ENCODE results near the gene MRPS6.

Gene MRPS6

DNA sequence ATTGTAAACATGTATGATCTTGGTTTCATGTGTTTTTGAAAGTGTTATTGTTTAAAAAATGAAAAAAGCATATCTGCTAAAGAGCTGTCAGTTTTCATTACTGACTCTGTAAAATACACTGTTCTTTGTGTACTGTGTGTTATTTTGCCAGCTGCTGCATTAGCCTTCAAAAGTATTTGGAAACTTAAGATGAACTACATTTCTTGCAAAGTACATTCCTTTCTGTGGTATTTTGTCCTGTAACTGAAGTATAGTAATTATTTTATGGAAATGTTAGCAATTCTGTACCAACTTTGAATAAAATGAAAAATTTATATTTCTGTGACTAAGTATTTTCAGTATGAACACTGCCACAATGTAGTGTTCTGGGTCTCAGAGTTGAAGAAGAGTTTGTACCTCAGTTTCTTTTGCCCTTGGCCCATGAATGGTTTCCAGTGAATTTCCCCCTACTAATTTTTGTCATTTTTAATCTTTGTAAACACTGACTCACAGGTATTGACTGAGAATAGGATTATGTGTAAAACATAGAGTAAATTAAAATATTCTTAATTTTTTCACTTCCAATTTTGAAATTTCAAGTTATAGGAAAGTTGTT, 32.7 kb downstream of the MRPS6 start:
- DNase-seq, result no peak

DNA sequence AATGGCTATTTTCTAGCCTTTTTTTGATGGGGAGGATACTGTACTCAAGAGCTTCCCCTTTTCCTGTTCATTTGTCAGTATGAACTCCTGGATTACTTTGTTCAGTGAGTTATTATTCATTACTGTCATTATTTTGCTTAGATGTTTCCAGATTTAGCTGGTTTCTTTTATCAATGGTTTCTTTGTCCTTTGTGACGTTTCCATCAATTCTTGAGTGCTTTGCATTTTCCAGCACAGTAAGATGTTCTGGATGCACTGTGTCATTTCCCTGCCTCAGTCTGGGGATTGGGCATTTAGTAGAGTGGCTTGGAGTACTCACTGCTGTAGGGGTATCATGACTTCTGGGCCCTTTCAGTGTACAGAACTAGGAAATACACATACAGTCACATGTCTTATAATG, 34.2 kb downstream of the MRPS6 start:
- no peak for DNase-seq

DNA sequence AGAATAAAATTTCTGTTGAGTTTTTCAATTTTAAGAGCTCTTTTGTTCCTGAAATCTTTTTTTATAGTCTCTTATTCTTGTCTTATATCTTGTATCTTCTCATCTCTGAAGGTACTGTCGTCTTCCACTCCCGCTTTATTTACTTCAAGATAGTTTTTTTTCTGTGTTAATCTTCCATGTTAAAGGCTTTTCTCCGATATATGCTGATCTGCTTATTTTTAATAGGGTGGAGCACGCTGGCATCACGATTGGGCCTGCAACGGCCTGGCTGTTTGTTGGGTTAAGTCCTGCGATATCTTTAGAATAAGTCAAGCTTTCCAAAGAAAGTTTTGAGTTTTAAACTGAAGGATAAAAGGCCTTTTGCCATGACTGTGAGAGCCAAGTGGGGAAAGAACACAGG, 35.7 kb downstream of the MRPS6 start:
- DNase-seq, result no peak

DNA sequence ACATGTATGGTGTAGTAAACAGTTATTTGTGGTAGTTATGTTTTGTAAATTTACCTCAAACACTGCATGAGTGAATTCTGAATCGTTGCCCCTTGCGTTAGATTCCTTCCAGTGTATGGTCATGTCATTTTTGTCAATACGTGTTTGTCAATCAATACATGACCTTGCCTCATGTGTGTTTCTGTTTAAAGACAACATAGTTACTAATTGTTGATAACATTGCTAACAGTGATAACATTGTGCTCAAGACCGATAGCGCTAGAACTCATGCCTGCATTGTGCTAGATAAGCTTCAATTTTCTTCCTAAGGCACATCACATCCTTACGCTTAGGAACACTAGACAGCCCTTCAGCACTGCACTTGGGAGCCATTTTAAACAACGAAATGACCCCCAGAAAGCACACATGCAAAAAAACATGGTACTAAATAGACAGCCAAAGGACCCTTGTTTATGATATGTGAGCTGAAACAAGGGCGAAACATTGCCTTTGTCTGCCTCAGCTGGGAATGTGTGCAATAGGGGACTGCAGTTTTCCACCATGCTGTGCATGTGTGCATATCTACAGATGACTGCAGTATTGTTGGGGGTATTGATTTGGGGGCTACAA, 37.3 kb downstream of the MRPS6 start:
- no peak for DNase-seq

DNA sequence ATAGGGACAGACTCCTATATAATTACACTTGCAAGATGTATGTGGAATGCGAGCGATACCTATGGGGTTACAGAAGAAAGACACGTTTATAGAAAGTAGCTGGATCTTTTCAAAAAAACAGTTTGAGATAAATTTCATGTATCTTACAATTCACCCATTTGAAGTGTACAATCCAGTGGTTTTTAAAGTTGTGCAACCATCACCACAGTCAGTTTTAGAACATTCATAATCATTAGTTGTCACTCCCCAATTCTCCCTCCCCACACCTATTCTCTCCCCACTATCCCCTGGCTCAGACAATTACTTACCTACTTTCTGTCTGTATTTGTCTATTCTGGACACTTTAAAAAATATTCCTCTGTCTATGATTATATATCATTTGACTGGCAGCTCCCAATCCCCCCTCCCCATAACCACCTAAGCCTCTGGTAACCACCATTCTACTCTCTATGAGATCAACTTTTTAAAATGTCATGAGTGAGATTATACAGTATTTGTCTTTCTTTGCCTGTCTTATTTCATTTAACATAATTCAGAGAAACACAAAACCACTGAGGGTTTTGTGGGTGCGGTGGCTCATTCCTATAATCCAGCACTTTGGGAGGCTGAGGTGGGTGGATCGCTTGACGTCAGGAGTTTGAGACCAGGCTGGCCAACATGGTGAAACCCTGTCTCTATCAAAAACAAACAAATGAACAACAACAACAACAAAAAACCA, 39.1 kb downstream of the MRPS6 start:
- DNase-seq, result no peak

DNA sequence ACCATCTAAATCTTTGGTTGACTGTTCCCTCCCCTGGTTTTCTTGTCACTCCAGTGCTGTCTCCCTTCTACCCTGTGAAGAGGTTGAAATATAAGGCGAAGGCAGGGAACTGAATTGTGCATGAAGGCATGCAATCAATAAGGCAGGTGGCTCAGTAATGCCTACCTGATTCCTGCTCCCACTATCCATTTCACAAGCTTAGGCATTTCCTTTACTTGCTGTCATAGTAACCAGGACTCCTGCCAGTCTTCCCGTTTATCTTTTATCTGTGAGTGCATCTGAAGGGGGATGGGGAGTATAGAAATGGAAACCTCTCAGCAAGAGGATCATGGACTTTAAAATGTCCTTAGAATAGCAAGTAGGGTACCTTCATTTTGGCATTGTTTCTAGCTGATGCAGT, 40.5 kb downstream of the MRPS6 start:
- DNase-seq, result no peak

DNA sequence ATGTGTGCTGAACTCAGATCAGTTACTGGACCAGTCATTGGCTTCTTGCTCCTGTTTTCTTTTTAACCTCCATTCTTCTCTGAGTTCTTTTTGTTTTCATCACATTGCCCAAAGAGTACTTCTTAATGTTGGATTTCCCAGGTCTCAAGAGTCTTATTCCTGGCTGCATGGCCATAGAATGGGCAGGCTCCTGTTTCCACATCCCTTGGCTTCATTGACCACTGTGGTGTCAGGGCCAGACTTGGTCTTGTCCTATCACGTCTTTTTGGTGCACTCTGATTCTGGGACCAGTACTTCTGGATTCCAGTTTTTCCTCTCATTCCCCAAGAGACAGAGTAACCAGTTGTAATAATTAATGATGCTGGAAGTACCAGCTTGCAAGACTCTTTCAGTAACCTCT, 41.8 kb downstream of the MRPS6 start:
- no peak for DNase-seq

DNA sequence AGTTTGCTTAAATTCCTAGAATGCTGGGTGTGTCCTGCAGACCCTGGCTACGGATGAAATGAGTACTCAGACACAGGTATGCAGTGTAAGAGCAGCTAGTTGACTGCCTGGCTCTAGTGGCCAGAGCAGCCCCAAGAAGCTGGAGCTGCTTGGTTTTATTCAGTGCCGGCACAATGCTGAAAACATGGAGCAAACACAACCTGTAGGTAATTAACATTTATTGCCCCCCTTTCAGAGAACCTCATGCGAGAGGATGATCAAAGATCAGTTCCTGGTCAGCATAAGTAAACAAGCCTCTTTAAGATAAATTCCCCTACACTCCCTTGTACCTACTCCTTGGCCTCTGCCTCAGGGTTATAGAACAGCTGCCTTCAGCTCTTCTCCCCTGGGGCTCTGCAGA, 43.2 kb downstream of the MRPS6 start:
- DNase-seq, result no peak

DNA sequence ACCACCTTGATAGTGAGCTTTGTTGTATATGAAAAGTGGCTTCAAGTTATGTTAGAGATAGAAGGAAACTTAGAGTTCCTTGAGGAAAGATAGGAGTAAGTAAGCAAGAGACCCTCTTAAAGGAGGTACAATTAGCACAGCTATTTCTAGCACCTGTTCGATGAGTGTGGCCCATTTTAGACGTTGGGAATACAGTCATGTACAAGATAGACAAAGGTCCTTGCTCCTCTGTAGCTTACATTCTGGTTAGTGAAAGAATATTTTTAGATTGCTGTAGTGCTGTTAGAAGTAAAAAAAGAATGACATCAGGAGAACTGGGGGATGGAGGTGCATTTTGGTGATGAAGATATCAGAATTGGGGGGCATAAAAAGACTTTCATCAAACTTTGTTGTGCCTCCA, 47.5 kb downstream of the MRPS6 start:
- no peak for DNase-seq

DNA sequence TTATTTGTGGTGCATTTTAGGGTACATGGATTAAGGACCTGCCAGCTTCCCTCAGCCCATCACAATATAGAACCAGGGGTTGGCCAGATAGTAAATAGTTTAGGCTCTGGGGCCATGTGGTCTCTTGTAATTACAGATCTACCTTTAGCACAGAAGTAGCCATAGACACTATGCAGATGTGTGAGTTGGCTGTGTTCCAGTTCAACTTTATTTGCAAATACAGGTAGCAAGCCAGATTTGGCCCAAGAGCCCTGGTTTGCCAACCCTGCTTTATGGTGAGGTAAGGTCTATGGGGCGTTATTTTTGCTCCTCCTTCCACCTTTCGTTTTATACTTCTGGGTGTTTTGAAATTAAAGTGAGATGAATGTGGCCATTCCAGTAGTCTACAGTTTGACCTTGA, 48.7 kb downstream of the MRPS6 start:
- peak in 1 of 2 experiments; percentile 46 for DNase-seq

DNA sequence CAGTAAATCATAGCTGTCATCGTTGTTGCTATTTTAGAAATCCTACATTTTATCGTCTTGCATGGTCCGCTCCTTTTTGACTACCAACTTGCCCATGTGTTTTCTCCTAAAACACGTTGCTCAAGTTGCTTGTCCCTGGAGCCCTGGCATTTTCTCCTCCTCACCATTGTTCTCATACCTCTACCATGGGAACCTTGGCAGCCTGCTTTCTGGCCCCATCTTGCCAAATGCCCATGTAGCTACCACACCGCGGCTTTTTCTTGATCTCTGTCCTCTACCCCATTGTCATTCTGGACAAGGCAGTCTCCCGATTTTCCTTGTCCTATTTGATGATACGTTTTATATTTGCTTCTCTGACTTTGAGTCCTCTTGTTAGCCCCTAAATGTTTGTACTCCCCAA, 50.2 kb downstream of the MRPS6 start:
- no peak for DNase-seq

DNA sequence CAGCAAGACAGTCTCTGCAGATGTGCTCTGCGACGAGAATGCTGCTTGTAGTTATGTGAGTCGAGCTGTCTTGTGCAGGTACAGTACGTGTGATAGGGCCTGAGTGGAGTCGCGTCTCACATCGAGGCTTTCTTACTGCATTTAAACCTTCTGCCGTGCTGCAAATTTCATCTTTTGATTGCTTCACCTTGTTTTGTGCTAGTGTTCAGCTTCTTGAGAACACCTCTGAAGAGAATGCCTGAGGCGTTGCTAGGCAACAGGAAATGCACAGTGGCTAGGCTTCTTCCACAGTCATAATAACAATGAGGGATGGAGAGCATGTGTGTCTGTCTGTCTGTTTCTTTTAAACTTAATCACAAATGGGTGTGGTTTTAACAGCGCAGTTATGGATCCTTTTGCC, 52.9 kb downstream of the MRPS6 start:
- peak in 1 of 2 experiments; percentile 0 for DNase-seq

DNA sequence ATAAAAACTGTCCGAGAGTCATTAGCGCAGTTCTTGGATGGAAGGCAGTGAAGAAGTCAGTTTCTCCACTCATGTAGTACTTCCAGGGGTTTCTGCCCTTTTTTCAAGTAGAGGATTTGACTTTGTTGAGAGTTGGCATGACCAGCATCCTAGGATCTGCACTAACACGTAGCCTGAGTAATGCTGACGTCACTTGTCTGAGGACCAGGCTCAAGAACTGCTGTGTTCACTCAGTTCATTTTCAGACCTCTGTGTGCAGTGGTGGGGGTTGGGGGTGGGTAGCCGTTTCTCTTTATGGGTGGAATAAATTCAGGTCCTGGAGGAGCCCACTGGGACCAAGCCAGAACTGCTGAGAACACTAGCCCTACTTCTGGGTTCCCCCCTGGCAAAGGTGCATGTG, 53.3 kb downstream of the MRPS6 start:
- DNase-seq, result no peak

DNA sequence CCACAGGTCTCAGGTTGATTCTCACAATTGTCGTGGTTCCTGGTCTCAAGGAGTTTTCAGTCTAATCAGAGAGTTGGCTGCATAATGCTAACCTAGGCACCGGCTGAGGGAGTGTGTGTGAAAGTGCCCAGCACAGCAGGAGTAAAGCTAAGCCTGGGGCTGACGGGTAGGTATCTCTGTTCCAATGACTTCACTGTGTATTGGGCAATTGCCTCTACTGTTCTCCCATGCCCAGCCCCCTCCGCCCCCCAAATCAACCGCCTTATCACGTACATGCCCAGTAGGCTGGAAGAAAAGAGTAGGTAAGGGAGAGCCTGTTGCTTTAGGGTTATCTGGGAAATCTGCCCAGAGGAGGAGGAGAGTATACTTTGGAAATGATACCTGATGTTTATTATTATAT, 54.7 kb downstream of the MRPS6 start:
- DNase-seq, result no peak

DNA sequence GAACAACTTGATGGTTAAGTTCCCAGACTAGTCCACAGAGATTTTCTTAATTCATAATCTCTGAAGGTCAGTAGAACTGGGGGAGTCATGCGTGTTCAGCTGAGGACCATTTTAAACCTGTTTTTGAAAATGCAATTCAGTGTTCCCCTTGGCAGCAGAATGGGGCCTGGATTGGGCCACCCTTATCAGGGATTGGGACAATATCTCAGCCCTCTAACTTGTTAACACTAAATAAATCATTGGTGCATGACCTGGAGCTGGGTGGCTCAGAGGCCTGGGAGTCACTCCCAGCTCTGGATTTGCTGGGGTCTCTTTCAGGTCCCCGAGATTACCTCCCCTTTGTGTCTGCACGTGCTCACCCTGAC, 55.3 kb downstream of the MRPS6 start:
- no peak for DNase-seq

DNA sequence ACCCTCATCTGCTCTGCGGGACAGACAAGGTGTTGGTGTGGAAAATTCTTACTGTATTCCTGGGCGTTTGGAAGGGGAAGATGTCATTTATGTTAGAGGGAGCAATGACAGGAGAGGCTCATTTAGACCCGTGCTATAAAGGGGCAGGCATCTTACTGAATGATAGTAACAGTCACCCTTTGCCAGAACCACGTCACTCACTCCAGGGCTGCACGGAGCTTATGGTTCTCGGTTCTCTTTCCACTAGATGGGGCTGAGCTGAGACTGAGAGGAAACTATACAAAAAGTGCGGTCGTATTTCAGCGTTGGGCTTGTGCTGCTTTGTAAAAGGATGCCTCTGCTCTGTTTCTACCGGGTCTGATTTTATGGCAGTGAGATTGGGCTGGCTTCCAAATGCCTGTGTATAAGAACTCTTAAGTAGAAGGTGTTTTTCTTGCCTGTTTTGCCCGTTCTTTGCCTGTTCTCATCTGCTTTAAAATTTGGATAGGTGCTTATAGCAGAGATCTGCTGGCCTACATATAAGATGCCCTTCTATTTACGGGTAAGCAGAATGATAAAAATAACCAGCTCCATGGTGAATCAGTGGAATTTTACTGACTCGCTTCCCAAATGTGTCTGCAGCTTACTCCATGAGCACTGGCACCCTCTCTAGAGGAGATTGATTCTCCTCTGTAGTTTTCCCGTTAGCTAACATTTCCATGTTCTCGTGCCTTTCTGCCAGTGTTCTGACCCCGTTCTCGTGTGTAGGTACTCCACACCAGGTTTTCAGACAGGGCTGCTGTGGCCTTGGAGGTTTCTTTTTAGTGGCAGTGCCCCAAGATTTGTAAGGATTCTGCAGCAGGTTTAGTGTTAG, 55.9 kb downstream of the MRPS6 start:
- DNase-seq, result no peak

DNA sequence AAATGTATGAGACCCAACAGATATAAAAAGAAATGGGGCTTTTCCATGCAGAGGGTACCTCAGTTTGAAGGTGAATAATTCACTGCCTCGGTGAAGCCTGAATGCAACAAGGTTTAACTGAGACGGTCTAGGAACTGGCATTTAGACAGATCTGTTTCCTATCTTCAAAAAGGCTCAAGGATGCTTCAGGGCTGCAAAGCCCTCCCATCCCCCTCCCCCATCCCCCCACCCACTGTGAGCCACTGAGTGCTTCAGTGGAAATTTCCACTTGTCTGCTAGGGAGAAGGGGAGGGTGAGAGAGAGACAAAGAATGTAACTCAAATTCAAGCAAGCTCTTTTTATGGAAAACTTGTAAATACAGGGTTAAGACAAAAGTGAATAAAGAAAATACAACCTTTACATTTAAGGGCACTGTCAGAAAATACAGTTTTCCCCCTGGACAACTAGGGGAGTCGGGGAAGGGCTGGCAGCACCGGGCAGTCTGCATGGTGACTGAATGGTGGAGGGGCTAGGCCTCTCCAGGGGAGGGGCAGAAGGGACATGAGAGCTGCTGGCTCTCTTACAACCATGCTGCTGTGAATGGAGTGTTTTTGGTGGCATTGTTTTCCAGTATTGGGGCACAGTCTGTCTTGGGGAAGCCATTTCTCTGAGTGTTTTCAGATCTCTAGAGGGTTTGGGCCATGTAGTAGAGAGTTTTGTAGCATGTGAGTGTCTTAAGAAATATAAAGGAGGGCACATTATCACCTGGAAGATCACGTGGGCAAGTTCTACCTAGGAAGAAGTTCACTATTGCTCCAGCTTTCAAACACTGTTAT, 56.7 kb downstream of the MRPS6 start:
- no peak for DNase-seq

DNA sequence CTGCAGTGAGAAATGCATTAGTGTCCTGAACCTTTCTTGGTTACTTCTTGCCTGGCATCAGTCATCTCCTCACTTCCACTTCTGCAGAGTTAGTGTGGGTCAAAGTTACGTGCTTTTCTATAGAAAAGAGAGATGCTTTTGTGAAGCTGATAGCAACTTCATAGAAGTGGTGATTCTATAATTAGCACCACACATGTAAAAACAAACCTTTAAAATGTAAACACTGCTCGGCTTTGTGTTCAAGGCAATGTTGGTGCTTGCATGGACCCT, 57.3 kb downstream of the MRPS6 start:
- DNase-seq, result no peak

DNA sequence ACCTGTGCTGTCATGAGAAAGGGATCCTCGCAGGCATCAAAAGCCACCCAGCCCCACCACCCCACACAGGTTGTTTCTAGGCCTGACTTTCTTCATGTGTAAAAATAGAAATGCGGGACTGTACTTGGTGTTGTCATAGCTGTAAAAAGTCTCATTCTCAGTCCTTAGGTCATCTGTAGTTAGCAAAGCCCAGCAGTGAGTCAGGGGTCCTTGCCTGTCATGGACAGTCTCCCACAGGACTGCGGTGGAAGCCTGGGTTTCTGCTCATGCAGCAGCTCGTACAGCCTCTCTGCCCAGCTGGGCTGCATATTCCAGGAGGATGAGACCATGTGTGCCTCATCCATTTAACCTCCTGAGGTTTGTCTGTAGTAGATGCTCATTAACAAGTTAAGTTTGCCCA, 58.2 kb downstream of the MRPS6 start:
- DNase-seq, result no peak

DNA sequence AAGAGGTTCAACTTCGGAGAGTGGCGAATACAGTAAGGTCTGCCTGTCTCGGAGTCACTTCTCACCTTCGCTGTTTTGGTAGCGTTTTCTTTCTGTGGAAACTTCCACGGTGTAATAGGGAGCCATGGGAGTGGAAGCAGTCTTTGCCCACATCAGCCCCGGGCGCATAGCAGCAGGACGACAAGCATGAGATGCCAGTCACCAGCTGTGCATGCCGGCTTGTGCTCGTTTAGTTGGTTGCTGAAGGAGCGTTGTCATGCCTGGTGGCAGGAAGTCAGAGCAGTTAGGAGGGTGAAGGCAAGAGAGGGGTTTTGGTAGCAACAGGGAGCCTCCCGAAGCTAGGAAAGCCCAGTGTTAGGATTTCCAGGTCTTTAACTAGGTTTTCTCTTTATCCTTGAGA, 58.8 kb downstream of the MRPS6 start:
- DNase-seq, result no peak

DNA sequence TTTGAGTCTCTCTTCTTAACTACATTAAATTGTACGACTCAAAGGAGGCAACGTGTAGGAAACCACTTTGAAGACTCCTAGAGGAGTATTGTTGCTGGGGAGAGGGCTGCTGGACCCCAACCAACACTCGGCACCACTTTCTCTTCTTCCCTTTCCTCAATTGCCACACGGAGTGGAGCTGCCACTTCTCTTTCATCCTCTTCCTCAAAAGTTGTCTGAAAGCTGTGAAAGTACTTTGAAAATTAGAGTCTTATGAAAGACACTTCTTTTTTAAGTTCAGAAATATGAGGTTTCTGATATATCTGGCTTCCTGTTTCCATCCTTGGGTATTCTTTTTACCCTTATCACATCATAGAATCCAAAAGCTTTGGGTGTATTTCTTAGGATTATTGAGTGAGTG, 59.5 kb downstream of the MRPS6 start:
- no peak for DNase-seq

DNA sequence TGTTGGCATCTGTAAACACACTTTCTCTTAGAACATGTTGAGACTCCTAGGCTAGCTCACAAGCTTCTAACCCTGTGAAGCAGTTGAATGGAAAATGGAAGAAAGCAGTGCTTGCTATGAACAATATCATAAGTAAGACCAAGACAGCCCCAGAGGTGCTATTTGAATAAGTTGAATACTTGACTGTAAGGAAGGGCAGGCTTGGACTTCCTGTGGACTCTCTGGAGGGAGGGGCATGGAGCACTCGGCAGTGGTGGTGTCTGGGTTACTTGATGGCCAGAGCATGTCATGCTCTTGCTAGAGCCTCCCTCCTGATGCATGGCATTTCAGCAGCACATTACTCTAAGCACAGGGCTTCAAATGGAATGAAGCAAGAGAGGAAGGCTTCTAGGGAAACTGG, 60.0 kb downstream of the MRPS6 start:
- no peak for DNase-seq

DNA sequence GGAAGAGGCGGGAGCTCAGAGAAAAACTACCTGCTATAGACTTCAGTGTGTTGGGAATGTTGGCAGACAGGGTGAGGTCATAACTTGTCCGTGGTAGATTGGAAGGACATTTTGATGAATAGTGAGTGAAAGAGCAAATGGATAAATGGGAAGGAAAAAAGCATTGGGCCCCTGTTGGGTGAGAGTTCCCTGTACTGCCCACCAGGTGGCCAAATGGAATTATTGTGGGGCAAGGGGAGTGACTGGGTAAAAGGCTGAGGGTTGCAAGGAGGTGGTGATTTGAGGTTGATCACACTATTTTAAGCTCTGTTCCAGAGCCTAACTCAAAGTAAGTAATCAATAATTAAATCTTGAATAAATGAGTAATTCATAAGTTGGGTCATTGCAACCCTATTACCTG, 60.4 kb downstream of the MRPS6 start:
- no peak for DNase-seq
